HEK293 (cell line): Measurements from ENCODE around the gene MYO9B.

ENCODE experiments used
- CTCF ChIA-PET: fragments of 350-600 bp; formaldehyde crosslinking; extraction: SDS; loops from one replicate; lab custom pipeline; 2021; ENCODE audit warnings: antibody characterized with exemption; lab: Yijun Ruan, JAX
- POLR2A ChIA-PET: fragments of 300-600 bp; formaldehyde crosslinking; extraction: SDS; loops from one replicate; lab custom pipeline; 2020; ENCODE audit warnings: antibody characterized with exemption, inconsistent platforms; lab: Yijun Ruan, JAX
- H3K27ac ChIP-seq: fragments of 200-500 bp; sonication (Bioruptor generic); 2 replicates; pipeline ENCODE4 v1.5.1; 2014; ENCODE audit warnings: low read depth, low read length, control low read depth, inconsistent platforms; ENCODE audit errors: extremely low read depth
- H3K36me3 ChIP-seq, 2 experiments: fragments of 200-500 bp in 1 of 2; sonication (Bioruptor generic) in 1 of 2; 1 replicate in 1 of 2; 2 replicates in 1 of 2; pipeline ENCODE4 v1.5.1; 2014 to 2017; ENCODE audit warnings: inconsistent platforms in 2 of 2, low read length in 2 of 2; ENCODE audit not compliant: control insufficient read depth in 2 of 2, insufficient read depth in 1 of 2
- H3K4me1 ChIP-seq: fragments of 200-500 bp; sonication (Bioruptor generic); 2 replicates; pipeline ENCODE4 v1.5.1; 2014; ENCODE audit warnings: mild to moderate bottlenecking, low read length, inconsistent platforms; ENCODE audit not compliant: control insufficient read depth, insufficient read depth
- H3K4me3 ChIP-seq: 2 replicates; pipeline ENCODE4 v1.5.1; 2011; ENCODE audit warnings: low read depth, mild to moderate bottlenecking, control low read depth, low read length, moderate library complexity
- H3K9me3 ChIP-seq: fragments of 200-500 bp; sonication (Bioruptor generic); 2 replicates; pipeline ENCODE4 v1.5.1; 2014; ENCODE audit warnings: low read depth, low read length, inconsistent platforms; ENCODE audit not compliant: control insufficient read depth, insufficient read depth
- EGR2 ChIP-seq: fragments of 450-650 bp; formaldehyde crosslinking; IDR thresholded peaks from 2 replicates; pipeline ENCODE4 v1.5.1; 2016; ENCODE audit warnings: low read depth, missing biosample characterization, missing genetic modification characterization
- PRDM1 ChIP-seq: fragments of 450-650 bp; formaldehyde crosslinking; IDR thresholded peaks from 2 replicates; pipeline ENCODE4; 2016; ENCODE audit warnings: missing biosample characterization, missing genetic modification characterization
- SCRT2 ChIP-seq: fragments of 450-650 bp; formaldehyde crosslinking; IDR thresholded peaks from 2 replicates; pipeline ENCODE4 v1.5.1; 2016; ENCODE audit warnings: missing biosample characterization, missing genetic modification characterization
- ZFHX2 ChIP-seq: fragments of 450-650 bp; formaldehyde crosslinking; conservative IDR thresholded peaks from 2 replicates; pipeline ENCODE4 v1.5.1; 2016; ENCODE audit warnings: missing biosample characterization, missing genetic modification characterization
- ZIC2 ChIP-seq: fragments of 450-650 bp; formaldehyde crosslinking; IDR thresholded peaks from 2 replicates; pipeline ENCODE4 v1.5.1; 2016; ENCODE audit warnings: missing biosample characterization, missing genetic modification characterization
- ZNF112 ChIP-seq: fragments of 450-650 bp; formaldehyde crosslinking; IDR thresholded peaks from 2 replicates; pipeline ENCODE4 v1.5.0; 2017; ENCODE audit warnings: missing biosample characterization, missing genetic modification characterization
- ZNF140 ChIP-seq: fragments of 450-650 bp; formaldehyde crosslinking; IDR thresholded peaks from 2 replicates; pipeline ENCODE4 v1.5.1; 2016; ENCODE audit warnings: missing biosample characterization, missing genetic modification characterization
- ZNF148 ChIP-seq: fragments of 450-650 bp; formaldehyde crosslinking; IDR thresholded peaks from 2 replicates; pipeline ENCODE4 v1.5.0; 2017; ENCODE audit warnings: missing biosample characterization, missing genetic modification characterization, borderline replicate concordance
- ZNF175 ChIP-seq: fragments of 450-650 bp; formaldehyde crosslinking; IDR thresholded peaks from 2 replicates; pipeline ENCODE4 v1.5.1; 2016; ENCODE audit warnings: missing biosample characterization, missing genetic modification characterization
- ZNF211 ChIP-seq: fragments of 450-650 bp; formaldehyde crosslinking; IDR thresholded peaks from 2 replicates; pipeline ENCODE4 v1.5.1; 2016; ENCODE audit warnings: low read depth, missing biosample characterization, missing genetic modification characterization
- ZNF248 ChIP-seq: fragments of 450-650 bp; formaldehyde crosslinking; IDR thresholded peaks from 2 replicates; pipeline ENCODE4 v1.5.1; 2017; ENCODE audit warnings: missing biosample characterization, missing genetic modification characterization
- ZNF366 ChIP-seq: fragments of 450-650 bp; formaldehyde crosslinking; conservative IDR thresholded peaks from 2 replicates; pipeline ENCODE4 v1.5.1; 2016; ENCODE audit warnings: missing biosample characterization, missing genetic modification characterization
- ZNF558 ChIP-seq: fragments of 450-650 bp; formaldehyde crosslinking; IDR thresholded peaks from 2 replicates; pipeline ENCODE4 v1.5.1; 2016; ENCODE audit warnings: missing biosample characterization, missing genetic modification characterization
- ZNF621 ChIP-seq: fragments of 450-650 bp; formaldehyde crosslinking; IDR thresholded peaks from 2 replicates; pipeline ENCODE4 v1.5.1; 2017; ENCODE audit warnings: missing biosample characterization, missing genetic modification characterization
- ZNF623 ChIP-seq: fragments of 450-650 bp; formaldehyde crosslinking; IDR thresholded peaks from 2 replicates; pipeline ENCODE4 v1.5.1; 2016; ENCODE audit warnings: missing biosample characterization, missing genetic modification characterization
- ZNF670 ChIP-seq: fragments of 450-650 bp; formaldehyde crosslinking; IDR thresholded peaks from 2 replicates; pipeline ENCODE4 v1.5.1; 2016; ENCODE audit warnings: missing biosample characterization, missing genetic modification characterization, low read depth
- TF ChIP-seq, protein P1 (sequence below): fragments of 450-650 bp; formaldehyde crosslinking; IDR thresholded peaks from 2 replicates; pipeline ENCODE4 v1.5.1; 2017; ENCODE audit warnings: missing biosample characterization, mild to moderate bottlenecking, missing genetic modification characterization, moderate library complexity
- TF ChIP-seq, protein P2 (sequence below): IDR thresholded peaks from 2 replicates; pipeline ENCODE4 v1.6.1; 2011; ENCODE audit warnings: mild to moderate bottlenecking, low read depth, low read length, borderline replicate concordance

MYO9B gene

GRCh38 chr19:17037966-17038500 is 37.5 kb upstream of the MYO9B start:
- TF ChIP-seq ZNF112 (no peak), ZNF211 (no peak), PRDM1 (tag by site-specific recombination) (peak; percentile 14; the same call in 1 of the 2 replicates), SCRT2 (tag by site-specific recombination) (no peak), ZNF366 (tag by site-specific recombination) (peak; percentile 32; the same call in 1 of the 2 replicates), ZNF175 (tag by site-specific recombination) (no peak)
- ChIA-PET CTCF (no interaction called here), POLR2A (no interaction called here)

GRCh38 chr19:17041976-17042375 is 33.6 kb upstream of the MYO9B start:
- TF ChIP-seq ZIC2 (tag by site-specific recombination) (peak; percentile 52), ZNF248 (tag by site-specific recombination) (no peak), EGR2 (peak; percentile 29; the same call in 1 of the 2 replicates), ZFHX2 (tag by site-specific recombination) (peak; percentile 23; the same call in 1 of the 2 replicates)
- Histone ChIP-seq H3K4me3 (no peak overlapping the region), H3K36me3 (no peaks in the 10 kb centered on the region), H3K9me3 (no peaks in the 10 kb centered on the region), H3K4me1 (no peaks in the 10 kb centered on the region), H3K27ac (no peak overlapping the region)
- ChIA-PET POLR2A (interaction anchor here (0.8 kb wide), 1 partner anchor 173 kb away, joined by 3 read pairs; the partner anchor contains the start of gene USE1), CTCF (interaction anchor here (0.9 kb wide), 1 partner anchor 10 kb away, joined by 3 read pairs; no protein-coding TSS in a partner anchor)

More at GRCh38 chr19:17037966-17038500, 37.5 kb upstream of the MYO9B start:
- Histone ChIP-seq H3K4me1 (no peaks in the 10 kb centered on the region), H3K36me3 (no peaks in the 10 kb centered on the region), H3K4me3 (no peak overlapping the region), H3K9me3 (no peaks in the 10 kb centered on the region), H3K27ac (no peak overlapping the region)

- H3K4me1 ChIP-seq, result no peaks in the 10 kb centered on the region
- H3K9me3 ChIP-seq, result no peaks in the 10 kb centered on the region
- no peak overlapping the region for H3K27ac ChIP-seq
- POLR2A ChIA-PET, result no interaction called here
- no peak overlapping the region for H3K4me3 ChIP-seq
- TF ChIP-seq ZNF621 (no peak), ZIC2 (tag by site-specific recombination) (peak; percentile 97)
- TF ChIP-seq, all 188 proteins: peak for 1
- CTCF ChIA-PET, result interaction anchor here (0.5 to 1.4 kb wide), 2 partner anchors 9 to 362 kb away, joined by 3 to 6 read pairs; partner anchors contain the start of gene BST2
- H3K36me3 ChIP-seq, result peaks cover 0 to 5% of the 10 kb centered on the region in 2 experiments; a peak in 1 of 3 replicates
Observed at GRCh38 chr19:17043744-17044143, 31.8 kb upstream of the MYO9B start.

- TF ChIP-seq ZNF140 (tag by site-specific recombination) (no peak), ZIC2 (tag by site-specific recombination) (peak; percentile 99)
- peaks cover 0 to 23% of the 10 kb centered on the region in 2 experiments for H3K36me3 ChIP-seq
Observed at GRCh38 chr19:17045907-17046502, 29.6 kb upstream of the MYO9B start.

GRCh38 chr19:17048885-17049453 is 26.6 kb upstream of the MYO9B start:
- CTCF ChIA-PET, result interaction anchor here (0.6 kb wide), 1 partner anchor 336 kb away, joined by 7 read pairs; no protein-coding TSS in a partner anchor
- H3K4me1 ChIP-seq, result no peaks in the 10 kb centered on the region
- POLR2A ChIA-PET, result no interaction called here
- H3K9me3 ChIP-seq, result no peaks in the 10 kb centered on the region
- no peak overlapping the region for H3K27ac ChIP-seq
- H3K36me3 ChIP-seq, result peaks cover 14 to 52% of the 10 kb centered on the region in 2 experiments
- no peak overlapping the region for H3K4me3 ChIP-seq
- TF ChIP-seq, protein P1, sequence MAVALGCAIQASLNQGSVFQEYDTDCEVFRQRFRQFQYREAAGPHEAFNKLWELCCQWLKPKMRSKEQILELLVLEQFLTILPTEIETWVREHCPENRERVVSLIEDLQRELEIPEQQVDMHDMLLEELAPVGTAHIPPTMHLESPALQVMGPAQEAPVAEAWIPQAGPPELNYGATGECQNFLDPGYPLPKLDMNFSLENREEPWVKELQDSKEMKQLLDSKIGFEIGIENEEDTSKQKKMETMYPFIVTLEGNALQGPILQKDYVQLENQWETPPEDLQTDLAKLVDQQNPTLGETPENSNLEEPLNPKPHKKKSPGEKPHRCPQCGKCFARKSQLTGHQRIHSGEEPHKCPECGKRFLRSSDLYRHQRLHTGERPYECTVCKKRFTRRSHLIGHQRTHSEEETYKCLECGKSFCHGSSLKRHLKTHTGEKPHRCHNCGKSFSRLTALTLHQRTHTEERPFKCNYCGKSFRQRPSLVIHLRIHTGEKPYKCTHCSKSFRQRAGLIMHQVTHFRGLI, result no peak
- TF ChIP-seq ZNF670 (tag by site-specific recombination) (no peak), ZNF148 (tag by site-specific recombination) (no peak), ZNF623 (tag by site-specific recombination) (no peak), ZNF558 (tag by site-specific recombination) (no peak)
- TF ChIP-seq, protein P2, sequence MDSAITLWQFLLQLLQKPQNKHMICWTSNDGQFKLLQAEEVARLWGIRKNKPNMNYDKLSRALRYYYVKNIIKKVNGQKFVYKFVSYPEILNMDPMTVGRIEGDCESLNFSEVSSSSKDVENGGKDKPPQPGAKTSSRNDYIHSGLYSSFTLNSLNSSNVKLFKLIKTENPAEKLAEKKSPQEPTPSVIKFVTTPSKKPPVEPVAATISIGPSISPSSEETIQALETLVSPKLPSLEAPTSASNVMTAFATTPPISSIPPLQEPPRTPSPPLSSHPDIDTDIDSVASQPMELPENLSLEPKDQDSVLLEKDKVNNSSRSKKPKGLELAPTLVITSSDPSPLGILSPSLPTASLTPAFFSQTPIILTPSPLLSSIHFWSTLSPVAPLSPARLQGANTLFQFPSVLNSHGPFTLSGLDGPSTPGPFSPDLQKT, result no peak

More at GRCh38 chr19:17045907-17046502, 29.6 kb upstream of the MYO9B start:
- Histone ChIP-seq H3K27ac (no peak overlapping the region), H3K4me3 (no peak overlapping the region), H3K4me1 (no peaks in the 10 kb centered on the region), H3K9me3 (no peaks in the 10 kb centered on the region)
- CTCF ChIA-PET, result interaction anchor here (0.5 kb wide), 1 partner anchor 528 kb away, joined by 3 read pairs; no protein-coding TSS in a partner anchor
- POLR2A ChIA-PET, result no interaction called here
